Astrocyte (in vitro differentiated cells and primary cell): ENCODE data around the gene HABP4. TPM values are rescaled to one million over a fixed set of nuclear protein-coding genes. Genes with fewer than 3 reads are reported as not detected.

Experiments used
- DNase-seq: peaks from one replicate; pipeline ENCODE4 v3.0.0-alpha.2; 2010; ENCODE audit warnings: low read depth
- FAIRE-seq: peaks from 2 replicates; lab custom pipeline; 2011; peaks lifted over from hg19 to GRCh38; lab: Jason Lieb, UNC
- H2AFZ ChIP-seq: 2 replicates; pipeline ENCODE4 v1.6.0; 2012; ENCODE audit warnings: low read depth, low read length, inconsistent platforms
- H3K27ac ChIP-seq: 2 replicates; pipeline ENCODE4 v1.5.1; 2011; ENCODE audit warnings: low read depth, low read length, inconsistent platforms
- H3K27me3 ChIP-seq: 2 replicates; pipeline ENCODE4 v1.6.0; 2011; ENCODE audit warnings: low read length, inconsistent platforms; ENCODE audit not compliant: insufficient read depth
- H3K36me3 ChIP-seq: 2 replicates; pipeline ENCODE4 v1.5.1; 2011; ENCODE audit warnings: low read length, inconsistent platforms; ENCODE audit not compliant: insufficient read depth
- H3K4me1 ChIP-seq: 2 replicates; pipeline ENCODE4 v1.5.1; 2011; ENCODE audit warnings: low read length, inconsistent platforms; ENCODE audit not compliant: insufficient read depth
- H3K4me2 ChIP-seq: 2 replicates; pipeline ENCODE4 v1.6.0; 2012; ENCODE audit warnings: low read length, inconsistent platforms
- H3K4me3 ChIP-seq: 2 replicates; pipeline ENCODE4 v1.5.1; 2011; ENCODE audit warnings: low read depth, mild to moderate bottlenecking, low read length, inconsistent platforms; ENCODE audit not compliant: insufficient read depth
- H3K79me2 ChIP-seq: 2 replicates; pipeline ENCODE4 v1.6.0; 2012; ENCODE audit warnings: mild to moderate bottlenecking, low read length, inconsistent platforms; ENCODE audit not compliant: insufficient read depth
- H3K9ac ChIP-seq: 2 replicates; pipeline ENCODE4 v1.6.0; 2012; ENCODE audit warnings: mild to moderate bottlenecking, low read length, inconsistent platforms
- H3K9me3 ChIP-seq: 2 replicates; pipeline ENCODE4 v1.5.1; 2012; ENCODE audit warnings: low read depth, mild to moderate bottlenecking, low read length, inconsistent platforms; ENCODE audit not compliant: insufficient read depth
- H4K20me1 ChIP-seq: 2 replicates; pipeline ENCODE4 v1.6.0; 2012; ENCODE audit warnings: low read length, inconsistent platforms; ENCODE audit not compliant: insufficient read depth
- H3K27ac Mint-ChIP-seq: one replicate; pipeline ENCODE4 v1.8.0; 2021; ENCODE audit warnings: mild to moderate bottlenecking, mixed read lengths; ENCODE audit not compliant: unreplicated experiment
- H3K27me3 Mint-ChIP-seq: one replicate; pipeline ENCODE4 v1.8.0; 2021; ENCODE audit warnings: low read depth, mixed read lengths; ENCODE audit not compliant: unreplicated experiment
- H3K36me3 Mint-ChIP-seq: one replicate; pipeline ENCODE4 v1.8.0; 2021; ENCODE audit warnings: low read depth, mixed read lengths; ENCODE audit not compliant: unreplicated experiment
- H3K4me1 Mint-ChIP-seq: one replicate; pipeline ENCODE4 v1.8.0; 2021; ENCODE audit warnings: low read depth, mixed read lengths; ENCODE audit not compliant: unreplicated experiment
- H3K4me3 Mint-ChIP-seq: one replicate; pipeline ENCODE4 v1.8.0; 2021; ENCODE audit warnings: mild to moderate bottlenecking, moderate library complexity, mixed read lengths; ENCODE audit not compliant: unreplicated experiment
- H3K9me3 Mint-ChIP-seq: one replicate; pipeline ENCODE4 v1.8.0; 2021; ENCODE audit warnings: mild to moderate bottlenecking, mixed read lengths; ENCODE audit not compliant: unreplicated experiment
- CTCF ChIP-seq: IDR thresholded peaks from 2 replicates; pipeline ENCODE4 v1.5.1; 2011; ENCODE audit warnings: low read depth, mild to moderate bottlenecking, inconsistent platforms, low read length, moderate library complexity; ENCODE audit not compliant: insufficient read depth
- EZH2 ChIP-seq: IDR thresholded peaks from 2 replicates; pipeline ENCODE4 v1.6.1; 2012; ENCODE audit warnings: mild to moderate bottlenecking, low read length, inconsistent platforms; ENCODE audit not compliant: insufficient read depth
- total RNA-seq: library from RNA; stranded (reverse); gene quantifications from 2 replicates; pipeline ENCODE4 v1.2.1, GENCODE V29; 2021

The HABP4 gene
- total RNA-seq, 1 donor from 2014 or later = 20.1 TPM

GRCh38 chr9:96483197-96483596, 33.2 kb downstream of the HABP4 start:
- H3K36me3 Mint-ChIP-seq = peaks cover 8% of the 10 kb centered on the region
- Histone ChIP-seq H3K4me1 (peaks cover 6% of the 10 kb centered on the region), H4K20me1 (no peaks in the 10 kb centered on the region), H3K79me2 (no peaks in the 10 kb centered on the region), H3K9me3 (no peaks in the 10 kb centered on the region), H3K36me3 (no peaks in the 10 kb centered on the region), H2AFZ (no peak overlapping the region), H3K4me3 (no peak overlapping the region), H3K4me2 (no peak overlapping the region), H3K9ac (no peak overlapping the region), H3K27me3 (no peaks in the 10 kb centered on the region), H3K27ac (no peak overlapping the region)
- TF ChIP-seq CTCF = no peak
- TF ChIP-seq EZH2 = no peak
- H3K27ac Mint-ChIP-seq = no peak overlapping the region
- H3K4me3 Mint-ChIP-seq = no peak overlapping the region
- no peaks in the 10 kb centered on the region for H3K9me3 Mint-ChIP-seq
- no peaks in the 10 kb centered on the region for H3K27me3 Mint-ChIP-seq
- peaks cover 28% of the 10 kb centered on the region for H3K4me1 Mint-ChIP-seq
- DNase-seq (no peak), FAIRE-seq (no peak)

- Histone ChIP-seq H3K79me2 (no peaks in the 10 kb centered on the region), H3K4me3 (no peak overlapping the region), H3K27ac (no peak overlapping the region), H3K4me1 (peaks cover 6% of the 10 kb centered on the region), H3K9ac (no peak overlapping the region), H4K20me1 (no peaks in the 10 kb centered on the region), H3K4me2 (no peak overlapping the region), H3K27me3 (no peaks in the 10 kb centered on the region), H3K9me3 (no peaks in the 10 kb centered on the region), H2AFZ (no peak overlapping the region), H3K36me3 (no peaks in the 10 kb centered on the region)
- no peak for FAIRE-seq
- H3K9me3 Mint-ChIP-seq = no peaks in the 10 kb centered on the region
- no peaks in the 10 kb centered on the region for H3K27me3 Mint-ChIP-seq
- H3K36me3 Mint-ChIP-seq = peaks cover 9% of the 10 kb centered on the region
- TF ChIP-seq EZH2 (no peak), CTCF (no peak)
- H3K27ac Mint-ChIP-seq = no peak overlapping the region
- peaks cover 28% of the 10 kb centered on the region for H3K4me1 Mint-ChIP-seq
- H3K4me3 Mint-ChIP-seq = no peak overlapping the region
- DNase-seq = no peak
These were observed 33.9 kb downstream of the HABP4 start for GRCh38 chr9:96483733-96484390.

GRCh38 chr9:96484521-96484931, 34.6 kb downstream of the HABP4 start:
- Mint-ChIP-seq H3K27ac (peak overlapping the region; percentile 19), H3K27me3 (no peaks in the 10 kb centered on the region), H3K4me3 (no peak overlapping the region), H3K9me3 (no peaks in the 10 kb centered on the region), H3K36me3 (peaks cover 13% of the 10 kb centered on the region), H3K4me1 (peaks cover 28% of the 10 kb centered on the region)
- Histone ChIP-seq H3K9ac (no peak overlapping the region), H3K4me2 (no peak overlapping the region), H3K9me3 (no peaks in the 10 kb centered on the region), H4K20me1 (no peaks in the 10 kb centered on the region), H3K4me3 (no peak overlapping the region), H3K36me3 (no peaks in the 10 kb centered on the region), H3K27ac (no peak overlapping the region), H3K27me3 (no peaks in the 10 kb centered on the region), H3K4me1 (peaks cover 6% of the 10 kb centered on the region), H3K79me2 (no peaks in the 10 kb centered on the region), H2AFZ (no peak overlapping the region)
- no peak for DNase-seq
- TF ChIP-seq CTCF (no peak), EZH2 (no peak)
- no peak for FAIRE-seq
